IMR-90 (cell line): Measurements from ENCODE around the gene TTLL12. TPM values are rescaled to one million over a fixed set of nuclear protein-coding genes. Genes with fewer than 3 reads are reported as not detected.

Experiments used
- ATAC-seq: fragments of 200-7000 bp; cut with Tn5 transposase; 2 replicates; pipeline ENCODE4 v1.9.1; 2020; ENCODE audit warnings: low read depth, mild to moderate bottlenecking, moderate library complexity
- BruUV-seq: library from RNA; stranded (reverse); fragments of 400-500 nt; replicated peaks from 2 replicates; lab custom pipeline; 2021; lab: Mats Ljungman, UMichigan
- CTCF ChIA-PET: fragments of 300-600 bp; formaldehyde crosslinking; extraction: SDS; loops from one replicate; lab custom pipeline; 2021; ENCODE audit warnings: antibody characterized with exemption; lab: Yijun Ruan, JAX
- POLR2A ChIA-PET: fragments of 300-600 bp; sonication (Branson Sonifier 250); formaldehyde crosslinking; loops from one replicate; lab custom pipeline; 2022; ENCODE audit warnings: antibody characterized with exemption; ENCODE audit not compliant: unreplicated experiment; lab: Charles Lee
- DNase-seq: peaks from one replicate; pipeline ENCODE4 v3.0.0; 2013
- H2AFZ ChIP-seq: replicated peaks from 2 replicates; pipeline ENCODE3; 2013; ENCODE audit warnings: low read length, mild to moderate bottlenecking; ENCODE audit not compliant: poor library complexity
- H2AK5ac ChIP-seq: 2 replicates; pipeline ENCODE4 v1.6.1; 2013; ENCODE audit warnings: low read depth, low read length, inconsistent platforms
- H2AK9ac ChIP-seq: replicated peaks from 2 replicates; pipeline ENCODE3; 2013; ENCODE audit warnings: mild to moderate bottlenecking, low read depth, low read length, moderate library complexity; ENCODE audit not compliant: poor library complexity
- H2BK120ac ChIP-seq: 2 replicates; pipeline ENCODE4 v1.6.1; 2013; ENCODE audit warnings: low read depth, low read length, inconsistent platforms
- H2BK15ac ChIP-seq: 3 replicates; pipeline ENCODE4 v1.6.1; 2013; ENCODE audit warnings: low read depth, low read length, inconsistent platforms
- H2BK20ac ChIP-seq: 2 replicates; pipeline ENCODE4 v1.6.1; 2013; ENCODE audit warnings: low read depth, mild to moderate bottlenecking, inconsistent platforms, low read length, moderate library complexity
- H2BK5ac ChIP-seq: 2 replicates; pipeline ENCODE4 v1.6.1; 2013; ENCODE audit warnings: mild to moderate bottlenecking, low read depth, low read length, inconsistent platforms; ENCODE audit not compliant: poor library complexity, severe bottlenecking
- H3K14ac ChIP-seq: replicated peaks from 2 replicates; pipeline ENCODE4 v1.6.1; 2013; ENCODE audit warnings: low read depth, low read length, inconsistent platforms
- H3K18ac ChIP-seq: 2 replicates; pipeline ENCODE4 v1.6.1; 2013; ENCODE audit warnings: low read depth, low read length, control low read depth
- H3K23ac ChIP-seq: 2 replicates; pipeline ENCODE4 v1.6.1; 2013; ENCODE audit warnings: low read depth, low read length, inconsistent platforms
- H3K27ac ChIP-seq: 2 replicates; pipeline ENCODE4 v1.5.1; 2013; ENCODE audit warnings: mild to moderate bottlenecking, control low read depth, low read length; ENCODE audit not compliant: insufficient read depth
- H3K27me3 ChIP-seq: 2 replicates; pipeline ENCODE4 v1.6.1; 2013; ENCODE audit warnings: low read length; ENCODE audit not compliant: control insufficient read depth, insufficient read depth
- H3K36me3 ChIP-seq: 2 replicates; pipeline ENCODE4 v1.6.1; 2013; ENCODE audit warnings: low read length, mixed read lengths; ENCODE audit not compliant: control insufficient read depth, insufficient read depth
- H3K4ac ChIP-seq: 2 replicates; pipeline ENCODE4 v1.6.1; 2013; ENCODE audit warnings: low read depth, low read length, inconsistent platforms
- H3K4me1 ChIP-seq: 2 replicates; pipeline ENCODE4 v1.6.1; 2013; ENCODE audit warnings: low read length, mixed read lengths; ENCODE audit not compliant: control insufficient read depth, insufficient read depth
- H3K4me2 ChIP-seq: 2 replicates; pipeline ENCODE4 v1.6.1; 2013; ENCODE audit warnings: low read depth, mild to moderate bottlenecking, control low read depth, low read length, moderate library complexity
- H3K4me3 ChIP-seq: 2 replicates; pipeline ENCODE4 v1.5.1; 2013; ENCODE audit warnings: low read depth, mild to moderate bottlenecking, control low read depth, low read length, moderate library complexity; ENCODE audit not compliant: insufficient read depth
- H3K56ac ChIP-seq: 2 replicates; pipeline ENCODE4 v1.6.1; 2013; ENCODE audit warnings: low read length, inconsistent platforms; ENCODE audit not compliant: insufficient read depth; ENCODE audit errors: extremely low read depth
- H3K79me1 ChIP-seq, 2 experiments: 2 replicates each; pipeline ENCODE4 v1.6.1; 2013; ENCODE audit warnings: low read length in 2 of 2, inconsistent platforms in 1 of 2, low read depth in 1 of 2
- H3K9ac ChIP-seq: 2 replicates; pipeline ENCODE4 v1.6.1; 2013; ENCODE audit warnings: low read depth, low read length, control low read depth
- H3K9me1 ChIP-seq: 2 replicates; pipeline ENCODE4 v1.6.1; 2013; ENCODE audit warnings: low read length, inconsistent platforms; ENCODE audit not compliant: insufficient read depth
- H3K9me3 ChIP-seq: 2 replicates; pipeline ENCODE4 v1.6.1; 2013; ENCODE audit warnings: low read length; ENCODE audit not compliant: control insufficient read depth, insufficient read depth
- H4K20me1 ChIP-seq: 2 replicates; pipeline ENCODE4 v1.6.1; 2013; ENCODE audit warnings: low read length, inconsistent platforms; ENCODE audit not compliant: insufficient read depth
- H4K5ac ChIP-seq: 2 replicates; pipeline ENCODE4 v1.6.1; 2013; ENCODE audit warnings: mild to moderate bottlenecking, low read depth, low read length, control low read depth
- H4K8ac ChIP-seq, 2 experiments: 2 replicates each; pipeline ENCODE4 v1.6.1; 2013; ENCODE audit warnings: low read depth in 2 of 2, low read length in 2 of 2, control low read depth in 1 of 2, inconsistent platforms in 1 of 2
- H4K91ac ChIP-seq: 2 replicates; pipeline ENCODE4 v1.6.1; 2013; ENCODE audit warnings: low read depth, low read length, inconsistent platforms; ENCODE audit not compliant: insufficient read depth
- BHLHE40 ChIP-seq: fragments of 150-350 bp; IDR thresholded peaks from 2 replicates; pipeline ENCODE4 v1.6.1; 2016; ENCODE audit warnings: mild to moderate bottlenecking, low read depth, low read length
- MXI1 ChIP-seq: IDR thresholded peaks from 2 replicates; pipeline ENCODE4 v1.6.1; 2012; ENCODE audit warnings: low read depth, mild to moderate bottlenecking, low read length, moderate library complexity, borderline replicate concordance
- WGBS, 2 experiments: methylation state at CpG; one replicate each; pipeline versions ENCODE4 v1.1.5 to v1.1.7; 2013; ENCODE audit warnings: missing lambda C conversion rate in 2 of 2; ENCODE audit not compliant: insufficient read length in 1 of 2; ENCODE audit errors: extremely low coverage in 2 of 2; 5-methylcytosine and 5-hydroxymethylcytosine counted together
- dilution Hi-C: fragments of 300-500 bp; cut with HindIII; formaldehyde crosslinking; loops from one replicate; pipeline ENCODE4 v1.14.3; 2018; ENCODE audit warnings: low sequenced_read_pairs; ENCODE audit not compliant: unreplicated experiment
- in situ Hi-C: fragments of 300-500 bp; cut with MboI; formaldehyde crosslinking; loops from 3 replicates; pipeline ENCODE4 v1.14.3; 2019; ENCODE audit warnings: low sequenced_read_pairs, inconsistent platforms, mixed read lengths
- intact Hi-C: fragments of 100-400 bp; cut with micrococcal nuclease; formaldehyde crosslinking; loops from 2 replicates; pipeline ENCODE4 v1.10.0; 2022
- polyA plus RNA-seq, 3 experiments: library from polyadenylated mRNA; depleted of rRNA; stranded (reverse); fragments of >200 nt; gene quantifications; 2 replicates each; pipeline ENCODE4 v1.2.3, GENCODE V29; 2012; ENCODE audit warnings: low replicate concordance in 1 of 3
- total RNA-seq: library from RNA; depleted of rRNA; stranded (reverse); fragments of >200 nt; gene quantifications from 2 replicates; pipeline ENCODE4 v1.2.3, GENCODE V29; 2012

The TTLL12 gene
- total and polyA plus RNA-seq, 2 of the 4 experiments (the other 2 are of a cell fraction) = 20.9 to 30.1 TPM

DNA sequence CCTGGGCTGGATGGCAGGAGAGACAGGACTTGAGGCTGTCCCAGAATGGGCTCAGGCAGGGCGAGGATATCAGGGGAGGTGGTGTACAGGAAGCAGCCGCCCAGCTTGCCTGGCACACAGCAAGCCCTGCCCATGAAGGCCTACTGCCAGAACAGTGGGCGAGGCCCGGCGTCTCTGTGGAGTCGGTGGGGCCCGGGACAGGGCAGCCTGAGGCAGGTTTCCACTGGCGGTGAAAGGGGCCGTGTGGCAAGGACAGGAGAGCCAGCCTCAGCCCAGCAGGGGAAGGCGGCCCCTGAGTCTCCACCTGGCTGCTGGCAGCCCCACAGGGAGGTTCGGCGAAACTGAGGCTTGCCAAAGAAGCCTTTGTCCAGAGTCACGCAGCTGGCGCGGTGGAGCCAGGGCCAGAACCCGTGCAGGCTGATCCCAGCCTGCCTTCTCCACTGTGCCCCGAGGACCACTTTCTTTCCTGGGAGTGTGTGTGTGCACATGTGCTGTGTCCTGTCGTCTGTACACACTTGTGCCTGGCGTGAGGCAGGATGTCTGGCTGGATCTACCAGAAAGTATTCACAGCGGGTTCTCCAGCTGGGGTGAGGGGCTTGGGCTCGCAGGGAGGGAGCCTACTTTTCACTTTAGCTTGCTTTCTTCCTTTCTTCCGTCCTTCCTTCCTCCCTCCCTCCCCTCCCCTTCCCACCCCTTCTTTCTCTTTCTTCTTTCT lies 34.4 kb downstream of the TTLL12 start:
- Histone ChIP-seq H2BK15ac (no peak overlapping the region), H3K23ac (peak overlapping the region; percentile 58), H3K4me3 (peak overlapping the region; percentile 76), H2AK9ac (peak overlapping the region; percentile 91), H3K56ac (peak overlapping the region; percentile 35; the same call in 1 of the 2 replicates), H4K20me1 (peaks cover 31% of the 10 kb centered on the region), H3K27me3 (no peaks in the 10 kb centered on the region), H3K4me1 (peaks cover 11% of the 10 kb centered on the region), H2BK120ac (peak overlapping the region; percentile 44), H3K14ac (peak overlapping the region; percentile 89), H4K91ac (peak overlapping the region; percentile 76), H3K4me2 (peak overlapping the region; percentile 98), H3K9me3 (no peaks in the 10 kb centered on the region), H4K5ac (peak overlapping the region; percentile 78), H3K9me1 (peaks cover 13% of the 10 kb centered on the region; the same call in 1 of the 2 replicates), H3K27ac (peak overlapping the region; percentile 82), H3K4ac (peak overlapping the region; percentile 84), H2BK5ac (peak overlapping the region; percentile 61), H2AK5ac (peak overlapping the region; percentile 71), H4K8ac (peak overlapping the region; percentile 32 to 72), H3K79me1 (peaks cover 7 to 59% of the 10 kb centered on the region in 2 experiments), H3K9ac (peak overlapping the region; percentile 71), H3K36me3 (peaks cover 2% of the 10 kb centered on the region; the same call in 1 of the 2 replicates), H3K18ac (peak overlapping the region; percentile 62), H2BK20ac (no peak overlapping the region; the same call in 1 of the 2 replicates), H2AFZ (peak overlapping the region; percentile 96)
- dilution Hi-C loops = no loop called here
- peak; percentile 58 for ATAC-seq
- BruUV-seq = no TSS peak
- TF ChIP-seq MXI1 (peak; percentile 51; the same call in 1 of the 2 replicates), BHLHE40 (no peak)
- DNase-seq = peak; percentile 22
- in situ Hi-C loops = no loop called here
- POLR2A ChIA-PET = no interaction called here
- CTCF ChIA-PET = interaction anchor here (0.7 kb wide), 1 partner anchor 35 kb away, joined by 3 read pairs; no protein-coding TSS in a partner anchor
- intact Hi-C loops = no loop called here
- 40% methylated on average over 9 of the region's 22 CpGs; no CpG with 5 or more reads in 1 of the 2 experiments for WGBS, 2 experiments
